ENCODE measurements around the gene CMYA5. TPM values are rescaled to one million over a fixed set of nuclear protein-coding genes. Genes with fewer than 3 reads are reported as not detected.
"Not testable (repeated sequence)": the region's sequence is repeated elsewhere in the genome, so short reads cannot be mapped to it uniquely, and the experiment has no call there.

CMYA5 gene
- 0.03 TPM in 1 of 2 replicates, not detected in the other for total RNA-seq (2014; rRNA removed; shearing (Covaris generic); ENCODE audit: low replicate concordance)

DNA sequence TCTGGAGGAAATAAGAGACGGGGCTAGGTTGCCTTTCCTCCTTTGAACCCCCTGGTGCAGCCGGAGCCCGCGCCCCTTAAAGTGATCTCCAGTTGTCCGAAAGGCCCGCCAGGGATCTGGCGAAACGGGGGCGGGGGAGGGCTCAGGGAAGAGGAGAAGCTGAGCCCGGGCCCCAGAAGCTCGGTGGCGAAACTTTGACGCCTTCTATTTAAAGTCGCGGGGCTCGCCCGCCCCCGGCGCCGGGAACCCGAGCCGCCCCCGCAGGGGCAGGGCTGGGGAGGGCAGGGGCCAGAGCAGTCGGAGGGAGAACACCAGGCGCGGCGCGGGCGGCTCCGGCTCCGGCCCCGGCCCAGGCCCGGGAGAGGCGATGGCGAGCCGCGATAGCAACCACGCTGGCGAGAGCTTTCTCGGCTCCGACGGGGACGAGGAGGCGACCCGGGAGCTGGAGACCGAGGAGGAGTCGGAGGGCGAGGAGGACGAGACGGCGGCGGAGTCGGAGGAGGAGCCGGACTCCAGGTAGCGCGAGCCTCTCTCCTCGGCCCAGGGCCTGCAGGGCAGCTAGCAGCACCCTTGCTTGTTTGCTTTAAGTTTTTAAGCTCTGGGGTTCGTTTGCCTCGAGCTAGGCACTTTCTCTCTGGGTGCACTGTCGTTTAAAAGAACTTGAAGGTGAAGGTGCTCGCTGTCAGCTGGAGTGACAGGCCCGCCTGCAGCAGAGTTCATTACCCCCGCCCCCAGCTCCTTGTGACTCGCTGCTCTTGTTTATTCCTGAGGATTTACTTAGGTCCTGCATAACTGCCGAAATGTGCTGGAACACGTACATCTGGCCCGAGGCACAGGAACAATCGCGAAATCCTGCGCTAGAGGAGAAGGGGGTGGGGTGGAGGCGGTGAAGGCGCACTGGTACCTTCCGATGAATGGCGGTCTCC, at the start of gene CMYA5:
Gene CMYA5 (plus strand): TSS at position 296 of the 926 bp plus-strand sequence. CDS start 72 bp downstream, at position 368.
- DNase-seq (ENCODE audit: low read depth), result no peak
- in situ Hi-C loops (cut with HindIII; ENCODE audit: low pct_unique_long_range_greater_than_20kb, low sequenced_read_pairs), result no loop called here

DNA sequence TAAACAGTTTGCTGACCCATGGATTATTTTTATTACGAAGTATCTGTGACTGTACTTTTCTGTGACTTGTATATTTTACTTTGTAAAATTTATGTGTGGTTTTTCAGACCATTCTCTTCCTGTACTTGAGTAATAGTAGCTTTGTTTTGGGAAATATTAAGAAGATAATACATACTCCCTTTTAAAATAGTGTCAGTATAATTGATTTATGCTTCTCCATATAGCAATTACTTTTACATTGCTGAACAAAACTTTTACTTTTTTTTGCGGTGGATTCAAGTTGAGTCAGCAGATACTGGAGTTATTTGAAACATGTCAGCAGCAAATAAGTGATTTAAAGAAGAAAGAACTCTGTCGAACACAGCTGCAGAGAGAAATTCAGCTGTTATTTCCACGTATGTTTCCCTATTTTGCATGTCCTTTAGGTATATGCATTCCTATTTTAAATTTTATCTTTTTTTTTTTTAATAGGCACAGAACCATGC, 49.0 kb upstream of the CMYA5 start:
- no peak for DNase-seq (ENCODE audit: low read depth)
- in situ Hi-C loops (cut with HindIII; ENCODE audit: low pct_unique_long_range_greater_than_20kb, low sequenced_read_pairs), result no loop called here

DNA sequence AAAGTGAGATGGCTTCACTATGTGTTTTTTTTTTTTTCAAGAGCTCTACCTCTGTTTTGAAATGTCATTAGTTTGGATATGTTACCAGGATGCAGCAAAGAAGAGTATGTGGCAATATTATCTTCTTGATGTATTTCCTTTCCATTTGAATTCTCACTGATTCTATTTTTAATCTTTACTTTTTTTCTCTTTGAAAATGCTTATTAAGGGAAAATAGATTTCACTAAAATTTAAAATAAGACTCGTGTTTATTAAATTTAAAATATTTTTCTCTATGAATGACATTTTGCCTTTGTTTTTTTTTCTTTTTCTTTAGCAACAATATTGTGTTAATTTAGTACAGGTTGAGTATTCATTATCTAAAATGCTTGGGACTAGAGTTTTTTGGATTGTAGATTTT, 48.2 kb upstream of the CMYA5 start:
- in situ Hi-C loops (cut with HindIII; ENCODE audit: low pct_unique_long_range_greater_than_20kb, low sequenced_read_pairs), result no loop called here
- DNase-seq (ENCODE audit: low read depth), result no peak

DNA sequence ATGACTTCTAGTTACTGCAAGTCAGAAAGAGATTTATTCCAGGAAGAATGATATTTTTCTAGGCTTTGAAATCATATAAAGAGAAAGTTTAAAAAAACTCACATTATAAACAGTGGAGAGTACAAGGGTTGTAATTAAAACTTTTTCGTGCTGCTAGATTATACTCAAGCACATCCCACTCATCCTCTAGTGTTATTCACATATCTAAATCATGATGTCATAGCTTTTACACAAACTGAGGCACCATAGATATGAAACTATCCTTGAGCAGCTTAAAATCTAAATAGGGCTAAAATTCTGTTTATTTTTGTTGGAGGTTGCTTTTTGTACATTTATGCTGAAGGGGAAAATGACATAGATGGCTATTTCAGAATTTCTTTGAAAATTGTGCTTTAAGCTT, 47.4 kb upstream of the CMYA5 start:
- no peak for DNase-seq (ENCODE audit: low read depth)
- in situ Hi-C loops (cut with HindIII; ENCODE audit: low pct_unique_long_range_greater_than_20kb, low sequenced_read_pairs), result no loop called here

DNA sequence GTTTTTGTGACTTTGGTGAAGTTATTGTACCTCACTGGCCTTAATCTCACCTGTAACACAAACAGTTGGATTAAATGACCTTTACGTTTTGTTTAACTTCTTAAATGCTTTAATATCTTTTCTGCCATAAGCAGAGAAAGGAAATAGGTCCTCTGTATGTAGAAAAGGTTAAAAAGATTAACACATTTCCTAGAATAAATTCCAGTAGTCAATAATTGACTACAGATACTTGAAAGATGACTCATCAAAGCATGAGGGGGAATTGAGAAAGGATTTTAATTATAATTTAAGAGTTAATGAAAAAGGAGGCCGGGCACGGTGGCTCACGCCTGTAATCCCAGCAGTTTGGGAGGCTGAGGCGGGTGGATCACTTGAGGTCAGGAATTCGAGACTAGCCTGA, 35.8 kb upstream of the CMYA5 start:
- DNase-seq (ENCODE audit: low read depth), result peak; percentile 63
- in situ Hi-C loops (cut with HindIII; ENCODE audit: low pct_unique_long_range_greater_than_20kb, low sequenced_read_pairs), result no loop called here

DNA sequence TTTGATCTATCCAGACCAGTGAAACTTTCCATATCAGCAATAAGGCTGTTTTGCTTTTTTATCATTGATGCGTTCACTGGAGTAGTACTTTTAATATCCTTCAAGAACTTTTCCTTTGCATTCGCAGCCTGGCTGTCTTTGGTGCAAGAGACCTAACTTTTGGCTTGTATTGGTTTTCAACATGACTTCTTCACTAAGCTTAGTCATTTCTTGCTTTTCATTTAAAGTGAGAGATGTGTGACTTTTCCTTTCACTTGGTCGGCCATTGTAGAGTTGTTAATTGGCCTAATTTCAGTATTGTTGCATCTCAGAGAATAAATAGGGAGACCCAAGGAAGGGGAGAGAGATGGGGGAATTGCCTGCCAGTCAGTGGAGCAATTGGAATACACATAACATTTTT, 26.4 kb upstream of the CMYA5 start:
- in situ Hi-C loops (cut with HindIII; ENCODE audit: low pct_unique_long_range_greater_than_20kb, low sequenced_read_pairs), result no loop called here
- no peak for DNase-seq (ENCODE audit: low read depth)

DNA sequence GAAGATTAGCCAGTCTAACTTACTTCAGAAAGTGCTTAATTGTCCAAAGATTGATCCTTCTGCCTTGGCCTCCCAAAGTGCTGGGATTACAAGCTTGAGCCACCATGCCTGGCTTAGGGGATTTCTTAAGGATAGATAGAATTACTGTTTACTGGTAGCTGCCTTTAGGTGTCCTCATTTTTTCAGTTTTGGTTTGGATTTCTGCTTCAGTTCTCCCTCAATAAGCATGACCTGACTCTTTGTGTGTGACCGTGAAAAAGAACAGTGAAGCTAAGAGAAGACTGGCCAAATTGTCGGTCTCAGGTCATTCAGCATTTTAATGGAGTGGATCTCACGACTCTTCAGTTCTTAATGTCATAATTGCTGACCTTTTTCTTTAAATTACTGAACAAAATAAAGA, 22.9 kb upstream of the CMYA5 start:
- in situ Hi-C loops (cut with HindIII; ENCODE audit: low pct_unique_long_range_greater_than_20kb, low sequenced_read_pairs), result no loop called here
- DNase-seq (ENCODE audit: low read depth), result no peak

DNA sequence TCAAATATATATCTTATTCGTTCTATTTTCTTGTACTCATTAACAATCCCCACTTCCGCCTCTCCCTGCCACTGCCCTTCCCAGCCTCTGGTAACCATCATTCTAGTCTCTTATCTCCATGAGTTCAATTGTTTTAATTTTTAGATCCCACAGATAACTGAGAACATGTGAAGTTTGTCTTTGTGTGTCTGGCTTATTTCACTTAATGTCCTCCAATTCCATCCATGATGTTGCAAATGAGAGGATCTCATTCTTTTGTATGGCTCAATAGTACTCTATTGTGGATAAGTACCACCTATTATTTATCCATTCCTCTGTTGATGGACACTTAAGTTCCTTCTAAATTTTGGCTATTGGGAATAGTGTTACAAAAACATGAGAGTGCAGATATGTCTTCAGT, 17.2 kb upstream of the CMYA5 start:
- in situ Hi-C loops (cut with HindIII; ENCODE audit: low pct_unique_long_range_greater_than_20kb, low sequenced_read_pairs), result no loop called here
- no peak for DNase-seq (ENCODE audit: low read depth)

DNA sequence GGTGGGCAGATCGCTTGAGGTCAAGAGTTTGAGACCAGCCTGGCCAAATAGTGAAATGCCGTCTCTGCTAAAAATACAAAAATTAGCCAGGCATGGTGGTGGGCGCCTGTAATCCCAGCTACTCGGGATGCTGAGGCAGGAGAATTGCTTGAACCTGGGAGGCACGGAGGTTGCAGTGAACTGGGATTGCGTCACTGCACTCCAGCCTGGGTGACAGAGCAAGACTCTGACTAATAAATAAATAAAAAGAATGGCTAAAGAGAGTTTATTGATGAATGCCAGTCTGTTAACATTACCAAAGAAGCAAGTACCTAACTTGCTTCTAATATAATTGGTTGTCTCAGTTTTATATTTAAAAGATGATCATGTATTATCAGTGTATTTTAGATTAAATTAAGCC, 13.3 kb upstream of the CMYA5 start:
- DNase-seq (ENCODE audit: low read depth); in situ Hi-C loops (cut with HindIII; ENCODE audit: low pct_unique_long_range_greater_than_20kb, low sequenced_read_pairs): not testable (repeated sequence)

DNA sequence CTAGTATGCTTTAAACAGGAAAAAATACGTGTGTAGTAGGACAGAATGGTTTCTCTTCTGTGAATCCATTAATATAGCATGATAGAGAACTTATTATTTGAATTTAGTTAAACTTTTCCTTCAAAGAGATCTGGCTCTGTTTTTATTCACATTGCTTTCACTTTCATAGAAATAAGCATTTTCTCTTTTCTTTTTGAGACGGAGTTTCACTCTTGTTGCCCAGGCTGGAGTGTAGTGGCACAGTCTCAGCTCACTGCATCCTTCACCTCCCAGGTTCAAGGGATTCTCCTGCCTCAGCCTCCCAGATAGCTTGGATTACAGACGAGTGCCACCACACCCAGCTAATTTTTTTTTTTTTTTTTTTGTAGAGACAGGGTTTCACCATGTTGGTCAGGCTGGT, 7.5 kb upstream of the CMYA5 start:
- DNase-seq (ENCODE audit: low read depth); in situ Hi-C loops (cut with HindIII; ENCODE audit: low pct_unique_long_range_greater_than_20kb, low sequenced_read_pairs): not testable (repeated sequence)

DNA sequence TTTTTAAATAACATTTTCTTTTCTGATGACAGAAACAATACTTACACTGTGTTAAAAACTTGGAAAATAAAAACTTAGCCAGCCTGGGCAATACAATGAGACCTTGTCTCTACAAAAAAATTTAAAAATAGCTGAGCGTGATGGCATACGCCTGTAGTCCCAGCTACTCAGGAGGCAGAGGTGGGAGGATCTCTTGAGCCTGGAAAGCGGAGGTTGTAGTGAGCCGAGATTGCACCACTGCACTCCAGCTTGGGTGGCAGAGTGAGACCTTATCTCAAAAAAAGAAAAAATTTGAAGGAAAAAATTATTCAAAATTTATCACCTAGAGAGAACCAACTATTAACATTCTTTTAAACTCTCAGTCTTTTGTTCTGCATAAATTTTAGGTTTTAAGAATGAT, 4.9 kb upstream of the CMYA5 start:
- no peak for DNase-seq (ENCODE audit: low read depth)
- in situ Hi-C loops (cut with HindIII; ENCODE audit: low pct_unique_long_range_greater_than_20kb, low sequenced_read_pairs), result no loop called here

DNA sequence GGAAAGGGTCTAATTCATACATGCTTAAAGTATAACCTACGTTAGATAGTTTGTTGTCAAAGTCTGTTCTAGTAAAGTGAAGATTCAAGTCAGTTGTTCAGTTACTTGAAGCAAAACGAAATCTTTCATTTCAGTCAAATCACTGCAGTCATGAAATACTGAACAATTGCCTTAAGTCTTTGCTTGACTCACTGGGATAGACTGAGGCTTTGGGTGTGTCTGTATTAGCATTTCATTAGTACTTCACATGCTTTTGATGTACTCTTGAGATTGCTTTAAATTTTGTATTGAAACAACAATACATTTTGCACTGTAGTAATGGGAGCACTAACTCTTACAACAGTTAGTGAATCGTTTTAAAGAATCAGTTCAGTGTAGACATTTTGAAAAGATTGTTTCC, 4.0 kb upstream of the CMYA5 start:
- DNase-seq (ENCODE audit: low read depth), result no peak
- in situ Hi-C loops (cut with HindIII; ENCODE audit: low pct_unique_long_range_greater_than_20kb, low sequenced_read_pairs), result no loop called here

DNA sequence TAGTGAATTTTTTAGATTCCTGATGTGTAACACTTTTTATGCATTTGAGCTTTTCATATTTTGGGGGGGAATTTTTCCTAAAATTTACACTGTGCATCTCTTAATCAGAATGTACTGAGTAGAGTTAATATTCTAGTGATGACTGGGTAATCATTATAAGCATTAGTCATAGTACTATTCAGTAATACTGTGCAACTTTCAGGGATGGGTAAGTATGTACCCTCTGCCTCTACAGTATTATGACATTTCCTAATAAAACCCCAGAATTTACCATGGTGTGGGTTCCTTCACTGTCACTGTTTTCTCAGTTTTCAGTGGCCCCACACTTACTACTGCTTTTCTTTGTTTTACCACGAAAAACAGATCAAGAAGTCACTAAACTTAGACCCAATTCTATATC, 2.8 kb upstream of the CMYA5 start:
- in situ Hi-C loops (cut with HindIII; ENCODE audit: low pct_unique_long_range_greater_than_20kb, low sequenced_read_pairs), result no loop called here
- no peak for DNase-seq (ENCODE audit: low read depth)

DNA sequence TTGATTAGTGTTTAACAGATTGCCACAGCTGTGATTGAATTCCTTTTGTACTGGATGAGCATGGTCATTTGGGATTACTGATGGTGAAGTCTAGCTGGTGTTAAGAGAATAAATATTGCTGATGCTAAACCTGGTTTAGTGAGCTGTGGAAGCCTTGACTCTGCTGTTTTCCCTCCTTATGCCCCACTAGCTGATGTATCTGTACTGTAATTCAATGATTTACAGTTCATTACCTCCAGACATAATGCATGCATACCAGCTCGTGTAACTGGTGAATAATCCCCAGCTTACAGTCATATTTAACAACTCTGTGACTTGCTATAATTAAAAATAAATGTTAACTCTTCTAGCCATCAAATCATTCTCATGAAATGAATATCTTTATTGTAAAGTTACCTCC, 1.7 kb upstream of the CMYA5 start:
- in situ Hi-C loops (cut with HindIII; ENCODE audit: low pct_unique_long_range_greater_than_20kb, low sequenced_read_pairs), result no loop called here
- DNase-seq (ENCODE audit: low read depth), result peak; percentile 23

DNA sequence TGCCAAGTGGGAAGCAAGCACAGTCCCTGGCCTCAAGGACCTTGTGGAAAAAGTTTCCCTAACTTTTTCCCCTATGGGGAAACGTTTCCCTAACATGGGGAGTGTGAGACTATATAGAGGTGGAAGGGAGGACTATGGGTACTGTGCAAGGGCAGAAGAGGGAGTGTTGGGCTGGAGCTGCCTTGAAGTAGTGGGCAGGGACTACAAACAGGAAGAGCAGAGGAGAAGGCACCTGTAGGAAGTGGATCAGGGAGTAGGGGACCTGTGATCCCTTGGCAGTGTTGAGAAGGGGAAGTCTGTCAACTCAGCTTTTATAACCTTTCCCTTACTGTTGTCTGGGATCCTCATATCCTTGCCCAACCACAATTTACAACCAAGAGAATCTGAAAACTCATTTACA, 1.4 kb downstream of the CMYA5 start:
- in situ Hi-C loops (cut with HindIII; ENCODE audit: low pct_unique_long_range_greater_than_20kb, low sequenced_read_pairs), result no loop called here
- no peak for DNase-seq (ENCODE audit: low read depth)

DNA sequence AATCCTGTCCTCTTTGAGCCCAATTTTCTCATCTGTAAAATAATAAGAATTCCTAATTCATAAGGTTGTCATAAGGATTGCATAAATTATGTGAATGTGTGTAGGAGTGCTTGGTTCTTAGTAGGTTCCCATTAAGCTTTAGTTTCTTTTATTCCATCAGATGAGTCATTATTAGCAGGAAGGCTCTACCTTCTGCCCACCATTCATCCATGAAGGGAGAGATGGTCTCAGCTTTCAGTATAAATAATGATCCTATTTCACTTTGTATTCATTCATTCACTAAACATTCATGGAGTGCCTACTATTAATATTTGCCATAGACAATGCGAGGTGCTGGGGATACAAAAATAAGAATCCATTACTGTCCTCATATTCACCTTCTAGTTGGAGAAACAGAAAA, 3.0 kb downstream of the CMYA5 start:
- peak; percentile 27 for DNase-seq (ENCODE audit: low read depth)
- in situ Hi-C loops (cut with HindIII; ENCODE audit: low pct_unique_long_range_greater_than_20kb, low sequenced_read_pairs), result no loop called here

DNA sequence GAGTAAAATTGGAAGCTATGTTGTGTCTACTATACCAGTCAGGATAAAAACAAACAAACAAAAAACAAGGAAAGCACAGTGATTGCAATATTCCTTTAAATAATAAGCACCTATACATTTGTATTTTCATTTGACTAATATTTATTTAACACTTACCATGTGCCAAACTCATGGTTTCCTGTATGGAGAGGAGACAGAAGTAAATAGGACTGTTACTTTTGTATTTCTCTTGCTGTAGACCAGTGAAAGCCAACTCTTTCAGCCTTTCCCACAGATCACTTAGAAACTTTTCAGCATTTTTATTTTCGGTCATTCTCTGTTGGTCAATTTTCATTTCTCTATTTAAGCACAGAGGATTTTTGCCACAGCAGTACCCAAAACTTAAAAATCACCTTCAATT, 4.5 kb downstream of the CMYA5 start:
- no peak for DNase-seq (ENCODE audit: low read depth)
- in situ Hi-C loops (cut with HindIII; ENCODE audit: low pct_unique_long_range_greater_than_20kb, low sequenced_read_pairs), result no loop called here

DNA sequence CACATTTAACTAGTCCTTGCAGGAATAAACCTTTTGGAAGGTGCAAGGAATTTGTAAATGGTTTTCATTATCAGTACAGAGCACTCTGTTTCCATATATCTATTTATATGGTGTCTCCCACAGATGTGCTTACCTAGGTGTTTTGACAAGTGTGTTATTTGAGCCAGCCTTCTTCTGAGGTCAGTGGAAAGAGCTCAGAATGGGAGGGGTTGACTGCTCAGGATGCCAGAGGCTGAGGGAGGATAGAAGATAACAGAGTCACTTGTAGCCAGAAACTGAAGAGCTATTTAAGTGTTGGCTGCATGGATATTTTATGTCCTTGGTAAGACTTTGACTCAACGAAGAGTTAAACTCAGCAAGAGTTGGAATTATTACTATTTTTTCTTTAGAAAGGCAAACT, 5.0 kb downstream of the CMYA5 start:
- in situ Hi-C loops (cut with HindIII; ENCODE audit: low pct_unique_long_range_greater_than_20kb, low sequenced_read_pairs), result no loop called here

DNA sequence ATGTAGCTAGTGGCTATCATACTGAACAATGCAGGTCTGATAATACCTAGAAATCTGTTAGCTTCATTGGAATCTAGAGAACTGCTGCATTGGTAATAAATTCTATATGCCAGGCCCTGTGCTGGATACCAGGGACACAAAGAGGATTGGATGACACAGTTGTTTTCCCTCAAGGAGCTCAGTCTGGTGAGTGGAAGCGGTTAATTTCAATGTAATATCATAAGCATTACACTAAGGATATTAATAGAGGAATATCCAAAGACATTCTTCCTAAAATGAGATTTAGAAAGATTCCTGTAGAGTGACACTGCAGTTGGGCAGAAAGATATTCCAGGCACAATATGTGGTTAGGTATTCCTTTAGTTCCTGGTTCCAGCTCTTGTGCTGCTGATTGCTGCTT, 5.9 kb downstream of the CMYA5 start:
- DNase-seq (ENCODE audit: low read depth), result no peak
- in situ Hi-C loops (cut with HindIII; ENCODE audit: low pct_unique_long_range_greater_than_20kb, low sequenced_read_pairs), result no loop called here

More for the DNA sequence above, 5.0 kb downstream of the CMYA5 start:
- no peak for DNase-seq (ENCODE audit: low read depth)

Measured in Caki2 (cell line).